Omental fat pad (tissue), 4 donors: ENCODE measurements around the gene SHROOM3. TPM values are rescaled to one million over a fixed set of nuclear protein-coding genes. Genes with fewer than 3 reads are reported as not detected.

Source experiments
- ATAC-seq: fragments of 150-250 bp; one replicate; pipeline ENCODE4 v1.9.1; 2016; ENCODE audit warnings: mild to moderate bottlenecking, moderate library complexity; ENCODE audit not compliant: low FRiP score
- DNase-seq: peaks from one replicate; pipeline ENCODE4 v3.0.0-alpha.2; 2019; ENCODE audit warnings: low spot score
- total RNA-seq, 4 donors: library from RNA; depleted of rRNA; stranded (reverse); fragments of >200 nt; gene quantifications; one replicate each; pipeline ENCODE4 v1.1.0, GENCODE V29; 2016
- TF ChIP-seq, protein P1 (sequence below), 3 donors: fragments of 450-650 bp; IDR thresholded peaks; one replicate each; pipeline ENCODE4 v1.5.1; 2016 to 2017; ENCODE audit warnings: antibody characterized with exemption in 3 of 3, mild to moderate bottlenecking in 3 of 3, moderate library complexity in 2 of 3

SHROOM3 gene
- 10 to 100 TPM in 1 of 4 donors, 1 to 10 TPM in 3; 1.3 to 12.2 (median 3.1) TPM for total RNA-seq

DNA sequence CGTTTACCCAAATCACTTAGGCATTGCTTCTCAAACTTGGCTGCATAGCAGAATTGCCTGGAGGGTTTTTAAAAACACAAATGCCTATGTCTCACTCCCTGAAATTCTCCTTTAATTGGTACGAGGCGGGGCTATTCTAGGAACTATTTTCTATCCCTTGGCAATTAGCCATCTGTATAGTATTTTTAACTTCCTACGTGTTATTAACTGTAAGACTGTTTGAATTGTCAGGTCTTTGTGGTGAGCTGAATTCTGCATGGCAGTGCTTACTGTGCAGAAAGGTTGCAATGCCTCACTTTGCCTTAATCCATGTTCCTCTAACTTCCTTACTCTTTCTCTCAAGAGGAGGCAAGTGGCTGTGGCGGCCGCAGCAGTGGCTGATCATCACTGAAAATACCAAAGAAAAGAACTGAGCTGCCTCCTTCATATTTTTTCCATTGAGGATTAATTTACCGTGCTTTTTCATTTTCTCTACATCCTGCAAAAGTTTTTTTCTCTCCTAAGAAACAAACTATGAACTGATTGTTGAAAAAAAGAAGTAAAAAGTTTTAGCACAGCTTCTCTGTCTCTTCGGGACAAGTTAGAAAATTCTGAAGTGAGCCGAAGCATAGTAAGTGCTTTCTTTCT, at the start of gene SHROOM3:
SHROOM3 (plus strand) TSS at position 329 of the 627 bp plus-strand sequence. CDS start 824 bp downstream, outside the sequence.
- DNase-seq (no peak), ATAC-seq (no peak)
- TF ChIP-seq, protein P1, sequence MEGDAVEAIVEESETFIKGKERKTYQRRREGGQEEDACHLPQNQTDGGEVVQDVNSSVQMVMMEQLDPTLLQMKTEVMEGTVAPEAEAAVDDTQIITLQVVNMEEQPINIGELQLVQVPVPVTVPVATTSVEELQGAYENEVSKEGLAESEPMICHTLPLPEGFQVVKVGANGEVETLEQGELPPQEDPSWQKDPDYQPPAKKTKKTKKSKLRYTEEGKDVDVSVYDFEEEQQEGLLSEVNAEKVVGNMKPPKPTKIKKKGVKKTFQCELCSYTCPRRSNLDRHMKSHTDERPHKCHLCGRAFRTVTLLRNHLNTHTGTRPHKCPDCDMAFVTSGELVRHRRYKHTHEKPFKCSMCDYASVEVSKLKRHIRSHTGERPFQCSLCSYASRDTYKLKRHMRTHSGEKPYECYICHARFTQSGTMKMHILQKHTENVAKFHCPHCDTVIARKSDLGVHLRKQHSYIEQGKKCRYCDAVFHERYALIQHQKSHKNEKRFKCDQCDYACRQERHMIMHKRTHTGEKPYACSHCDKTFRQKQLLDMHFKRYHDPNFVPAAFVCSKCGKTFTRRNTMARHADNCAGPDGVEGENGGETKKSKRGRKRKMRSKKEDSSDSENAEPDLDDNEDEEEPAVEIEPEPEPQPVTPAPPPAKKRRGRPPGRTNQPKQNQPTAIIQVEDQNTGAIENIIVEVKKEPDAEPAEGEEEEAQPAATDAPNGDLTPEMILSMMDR (IDR thresholded peaks at IDR 0.05): no peak

DNA sequence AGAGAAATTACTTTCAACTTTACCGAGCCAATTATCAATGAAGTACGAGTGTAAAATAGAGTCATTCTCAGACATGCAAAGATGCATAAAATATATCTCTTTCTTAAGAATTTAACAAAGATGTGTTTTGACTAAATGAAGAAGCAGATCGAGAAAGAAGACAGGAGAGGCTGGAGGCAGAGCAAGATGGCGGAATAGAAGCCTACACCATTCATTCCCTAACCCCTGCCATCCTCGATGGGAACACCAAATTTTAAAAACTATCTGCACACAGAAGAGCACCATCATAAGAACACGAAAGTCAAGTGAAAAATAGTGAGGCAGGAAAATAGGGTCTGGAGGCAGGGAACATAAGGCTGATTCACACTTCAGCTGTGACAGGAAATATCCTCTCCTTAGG, 49.1 kb upstream of the SHROOM3 start:
- TF ChIP-seq, protein P1 (IDR thresholded peaks at IDR 0.05): no peak
- DNase-seq: no peak
- ATAC-seq: no peak

DNA sequence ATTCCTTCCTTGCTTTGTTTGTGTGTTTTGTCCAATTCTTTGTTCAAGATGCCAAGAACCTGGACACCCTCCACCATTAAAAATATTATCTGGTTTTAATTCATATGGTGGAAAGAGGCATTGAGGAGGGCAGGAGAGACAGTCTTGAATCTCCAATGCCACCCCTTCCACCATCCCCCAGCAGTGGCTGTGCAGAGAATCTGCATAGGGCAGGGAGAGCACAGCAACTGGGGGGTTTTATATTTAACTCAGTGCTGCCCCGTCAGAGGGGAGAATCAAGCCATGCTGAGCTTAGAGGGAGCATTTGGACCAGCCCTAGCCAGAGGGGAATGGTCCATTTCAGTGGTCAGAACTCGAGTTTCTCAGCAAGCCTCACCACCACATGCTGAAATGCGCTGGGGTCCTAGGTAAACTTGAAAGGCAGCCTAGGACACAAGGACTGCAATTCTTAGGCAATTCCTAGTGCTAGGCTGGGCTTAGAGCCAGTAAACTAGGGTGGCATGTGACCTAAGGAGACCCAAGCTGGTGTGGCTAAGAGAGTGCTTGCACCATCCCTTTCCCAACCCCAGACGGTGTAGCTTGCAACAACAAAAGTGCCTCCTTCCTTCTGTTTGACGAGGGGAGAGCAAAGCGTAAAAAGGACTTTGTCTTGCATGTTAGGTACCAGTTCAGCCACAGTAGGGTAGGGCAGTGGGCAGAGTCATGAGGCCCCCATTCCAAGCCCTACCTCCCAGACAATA, 48.3 kb upstream of the SHROOM3 start:
- TF ChIP-seq, protein P1 (IDR thresholded peaks at IDR 0.05): no peak
- DNase-seq (no peak), ATAC-seq (no peak)

DNA sequence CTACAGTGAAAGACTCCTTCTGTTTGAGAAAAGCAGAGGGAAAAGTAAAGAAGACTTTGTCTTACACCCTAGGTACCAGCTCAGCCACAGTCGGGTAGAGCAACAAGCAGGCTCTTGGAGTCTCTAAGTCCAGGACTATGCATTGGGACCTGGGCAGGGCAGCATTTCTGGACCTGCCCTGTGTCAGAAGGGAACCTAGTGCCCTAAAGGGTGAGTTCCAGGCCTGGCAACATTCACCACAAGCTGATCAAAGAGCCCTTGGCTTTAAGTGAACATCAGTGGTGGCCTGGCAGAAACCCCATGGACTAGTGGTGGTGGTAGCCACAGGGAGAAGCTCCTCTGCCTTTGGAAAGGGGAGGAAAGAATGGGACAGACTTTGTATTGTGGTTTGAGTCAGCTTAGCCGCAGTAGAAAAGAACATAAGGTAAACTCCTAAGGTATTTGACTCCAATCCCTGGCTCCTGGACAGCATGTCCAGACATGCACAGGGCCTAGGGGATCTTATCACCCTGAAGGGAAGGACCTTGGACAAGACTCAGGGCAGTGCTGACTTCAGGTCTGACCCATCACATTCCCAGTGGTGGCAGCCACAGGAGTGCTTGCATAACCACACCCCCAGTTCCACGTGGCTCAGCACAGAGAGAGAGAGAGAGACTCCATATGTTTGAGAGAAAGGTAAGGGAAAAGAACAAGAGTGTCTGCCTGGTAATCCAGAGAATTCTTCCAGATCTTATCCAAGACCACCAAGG, 46.7 kb upstream of the SHROOM3 start:
- DNase-seq (no peak), ATAC-seq (no peak)
- TF ChIP-seq, protein P1 (IDR thresholded peaks at IDR 0.05): no peak

DNA sequence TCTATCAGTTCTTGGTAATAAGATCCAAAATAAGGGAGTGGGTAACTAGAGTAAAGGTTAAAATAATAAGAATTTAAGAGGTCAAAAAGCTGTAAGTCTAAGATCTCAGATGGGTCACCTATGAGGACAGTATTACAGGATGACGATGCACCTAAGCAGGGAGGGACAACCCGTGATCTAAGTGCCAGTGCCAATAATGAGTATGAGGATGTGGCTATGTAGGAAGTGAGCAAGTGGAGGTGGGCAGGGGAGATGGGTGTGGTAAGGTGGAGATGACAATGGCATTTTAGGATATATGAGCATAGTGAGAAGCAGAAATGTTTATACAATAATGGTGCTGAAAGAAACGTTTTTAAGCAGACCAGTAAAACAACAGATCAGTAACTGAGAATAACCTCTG, 33.4 kb upstream of the SHROOM3 start:
- TF ChIP-seq, protein P1 (IDR thresholded peaks at IDR 0.05): no peak
- DNase-seq (no peak), ATAC-seq (no peak)

DNA sequence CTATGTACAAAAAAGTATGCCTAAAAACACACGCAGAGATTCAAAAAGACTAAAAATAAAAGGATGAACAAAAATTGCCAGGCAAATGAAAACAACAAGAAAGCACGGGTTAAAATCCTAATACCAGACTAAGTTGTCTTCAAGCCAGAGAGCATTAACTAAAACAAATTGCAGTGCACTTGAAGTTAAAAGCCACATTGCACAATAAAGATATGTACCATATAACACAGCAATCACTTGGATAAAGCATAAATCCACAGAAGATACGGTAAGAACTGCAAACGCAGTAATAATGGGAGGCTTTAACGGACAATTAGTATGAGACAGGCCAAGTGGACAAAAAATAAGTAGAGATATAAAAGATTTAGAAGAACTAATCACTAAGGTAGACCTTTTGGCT, 28.9 kb upstream of the SHROOM3 start:
- ATAC-seq: no peak
- DNase-seq: no peak
- TF ChIP-seq, protein P1 (IDR thresholded peaks at IDR 0.05): no peak
